Subcutaneous adipose tissue (tissue), 4 donors: Measurements from ENCODE around the gene ARHGAP22. TPM values are rescaled to one million over a fixed set of nuclear protein-coding genes. Genes with fewer than 3 reads are reported as not detected.

ENCODE experiments used
- CTCF ChIP-seq: fragments of 450-650 bp; IDR thresholded peaks from one replicate; pipeline ENCODE4 v1.5.1; 2016; ENCODE audit warnings: low read depth, mild to moderate bottlenecking, control low read depth, antibody characterized with exemption, moderate library complexity
- total RNA-seq, 4 donors: library from RNA; depleted of rRNA; stranded (reverse); fragments of >200 nt; gene quantifications; one replicate each; pipeline ENCODE4 v1.1.0, GENCODE V29; 2016

ARHGAP22 gene
- total RNA-seq, 4 donors from 2014 or later: 2.1 to 15.0 (median 5.0) TPM

- no peak for TF ChIP-seq CTCF
Measured at GRCh38 chr10:48518986-48519385, 85.9 kb downstream of the ARHGAP22 start.

- no peak for TF ChIP-seq CTCF
Measured at GRCh38 chr10:48517911-48518811, 86.7 kb downstream of the ARHGAP22 start.

GRCh38 chr10:48517482-48517881, 87.4 kb downstream of the ARHGAP22 start:
- no peak for TF ChIP-seq CTCF

- no peak for TF ChIP-seq CTCF
Measured at GRCh38 chr10:48516911-48517310, 88.0 kb downstream of the ARHGAP22 start.

GRCh38 chr10:48514916-48515315, 90.0 kb downstream of the ARHGAP22 start:
- TF ChIP-seq CTCF: no peak

- no peak for TF ChIP-seq CTCF
Measured at GRCh38 chr10:48514255-48514654, 90.6 kb downstream of the ARHGAP22 start.

GRCh38 chr10:48512861-48513260, 92.0 kb downstream of the ARHGAP22 start:
- no peak for TF ChIP-seq CTCF
